A673 (cell line): ENCODE data around the gene STIM1. TPM values are rescaled to one million over a fixed set of nuclear protein-coding genes. Genes with fewer than 3 reads are reported as not detected.

Experiments used
- BruUV-seq: library from RNA; stranded (reverse); fragments of 400-500 nt; replicated peaks from 2 replicates; lab custom pipeline; 2021; lab: Mats Ljungman, UMichigan
- CTCF ChIA-PET: fragments of 300-600 bp; sonication (Branson Sonifier 250); formaldehyde crosslinking; loops from one replicate; lab custom pipeline; 2022; ENCODE audit warnings: antibody characterized with exemption; lab: Charles Lee
- POLR2A ChIA-PET: fragments of 300-600 bp; sonication (Branson Sonifier 250); formaldehyde crosslinking; loops from one replicate; lab custom pipeline; 2022; ENCODE audit warnings: antibody characterized with exemption; ENCODE audit not compliant: low non-redundant PET; lab: Charles Lee
- DNase-seq: peaks from one replicate; pipeline ENCODE4 v3.0.0-alpha.2; 2015; ENCODE audit warnings: low spot score
- H3K27ac ChIP-seq: fragments of 200-600 bp; sonication (generic); 2 replicates; pipeline ENCODE4 v1.5.1; 2016; ENCODE audit warnings: mixed run types, low read depth, mild to moderate bottlenecking, mixed read lengths, antibody characterized with exemption, low read length; ENCODE audit not compliant: poor library complexity, severe bottlenecking
- H3K27me3 ChIP-seq: fragments of 200-600 bp; sonication (generic); replicated peaks from 2 replicates; pipeline ENCODE4 v1.6.1; 2017; ENCODE audit warnings: mixed run types, low read depth, mild to moderate bottlenecking, mixed read lengths, antibody characterized with exemption, low read length; ENCODE audit not compliant: insufficient read depth, poor library complexity
- H3K36me3 ChIP-seq: fragments of 200-600 bp; sonication (generic); 2 replicates; pipeline ENCODE4 v1.6.1; 2016; ENCODE audit warnings: mixed run types, mild to moderate bottlenecking, mixed read lengths, antibody characterized with exemption, low read length; ENCODE audit not compliant: insufficient read depth, poor library complexity, severe bottlenecking
- H3K4me1 ChIP-seq: fragments of 200-600 bp; sonication (generic); 2 replicates; pipeline ENCODE4 v1.6.1; 2017; ENCODE audit warnings: mixed run types, mild to moderate bottlenecking, mixed read lengths, antibody characterized with exemption, low read length; ENCODE audit not compliant: insufficient read depth, poor library complexity, severe bottlenecking
- H3K4me3 ChIP-seq: fragments of 200-600 bp; sonication (generic); 2 replicates; pipeline ENCODE4 v1.5.1; 2016; ENCODE audit warnings: low read depth, mixed run types, mild to moderate bottlenecking, mixed read lengths, low read length; ENCODE audit not compliant: poor library complexity, severe bottlenecking
- H3K9me3 ChIP-seq: fragments of 200-600 bp; sonication (generic); 2 replicates; pipeline ENCODE4 v1.6.1; 2016; ENCODE audit warnings: mixed run types, low read depth, mild to moderate bottlenecking, mixed read lengths, antibody characterized with exemption, low read length; ENCODE audit not compliant: poor library complexity, severe bottlenecking
- CTCF ChIP-seq: fragments of 300-800, 200-600 bp; sonication (generic); conservative IDR thresholded peaks from 2 replicates; pipeline ENCODE4 v1.5.1; 2017; ENCODE audit warnings: low read depth, mild to moderate bottlenecking, antibody characterized with exemption, low read length, moderate library complexity, mixed read lengths
- EZH2 ChIP-seq: fragments of 200-600 bp; sonication (generic); IDR thresholded peaks from 2 replicates; pipeline ENCODE4 v1.6.1; 2017; ENCODE audit warnings: borderline replicate concordance, low read depth, mild to moderate bottlenecking, mixed read lengths, antibody characterized with exemption, low read length; ENCODE audit not compliant: poor library complexity, severe bottlenecking
- intact Hi-C: fragments of 100-400 bp; cut with micrococcal nuclease; formaldehyde crosslinking; loops from one replicate; pipeline ENCODE4 v1.10.0; 2022; ENCODE audit not compliant: unreplicated experiment
- total RNA-seq: library from RNA; stranded (reverse); gene quantifications from 2 replicates; pipeline ENCODE4 v1.2.3, GENCODE V29; 2021

Gene STIM1
- total RNA-seq, 1 experiment from 2014 or later = 14.2 TPM

- Histone ChIP-seq H3K4me3 (no peak overlapping the region), H3K27me3 (no peaks in the 10 kb centered on the region), H3K36me3 (no peaks in the 10 kb centered on the region), H3K4me1 (peaks cover 11% of the 10 kb centered on the region), H3K27ac (no peak overlapping the region), H3K9me3 (no peaks in the 10 kb centered on the region)
- intact Hi-C loops = no loop called here
- DNase-seq = no peak
- ChIA-PET POLR2A (interaction anchor here (0.6 kb wide), 1 partner anchor 13 kb away, joined by 3 read pairs; no protein-coding TSS in a partner anchor), CTCF (no interaction called here)
- TF ChIP-seq EZH2 (no peak), CTCF (no peak)
- no TSS peak for BruUV-seq
Observed at GRCh38 chr11:4061700-4062099, 206.2 kb downstream of the STIM1 start.

GRCh38 chr11:4063348-4063747 lies 207.9 kb downstream of the STIM1 start:
- no peak for DNase-seq
- no TSS peak for BruUV-seq

GRCh38 chr11:4064278-4064955 lies 209.0 kb downstream of the STIM1 start:
- Histone ChIP-seq H3K4me1 (no peaks in the 10 kb centered on the region), H3K27ac (no peak overlapping the region), H3K36me3 (no peaks in the 10 kb centered on the region), H3K27me3 (no peaks in the 10 kb centered on the region), H3K9me3 (no peaks in the 10 kb centered on the region), H3K4me3 (no peak overlapping the region)
- intact Hi-C loops = no loop called here
- CTCF ChIA-PET = no interaction called here
- TF ChIP-seq CTCF (no peak), EZH2 (no peak)
- BruUV-seq = no TSS peak
- no peak for DNase-seq
- POLR2A ChIA-PET = no interaction called here

More at GRCh38 chr11:4063348-4063747, 207.9 kb downstream of the STIM1 start:
- TF ChIP-seq CTCF = no peak
- no peak for TF ChIP-seq EZH2
- ChIA-PET CTCF (no interaction called here), POLR2A (no interaction called here)
- intact Hi-C loops = no loop called here
- no peaks in the 10 kb centered on the region for H3K27me3 ChIP-seq
- H3K27ac ChIP-seq = no peak overlapping the region
- no peak overlapping the region for H3K4me3 ChIP-seq
- no peaks in the 10 kb centered on the region for H3K9me3 ChIP-seq
- H3K36me3 ChIP-seq = no peaks in the 10 kb centered on the region
- H3K4me1 ChIP-seq = peaks cover 6% of the 10 kb centered on the region
